Endothelial cell of umbilical vein (primary cell): Measurements from ENCODE around the gene SCPEP1. TPM values are rescaled to one million over a fixed set of nuclear protein-coding genes. Genes with fewer than 3 reads are reported as not detected.

Source experiments
- BruUV-seq: library from RNA; stranded (reverse); fragments of 400-500 nt; replicated peaks from 2 replicates; lab custom pipeline; 2021; lab: Mats Ljungman, UMichigan
- CTCF ChIA-PET: fragments of 300-600, 350-600 bp; sonication (Branson Sonifier 250); formaldehyde crosslinking; loops from one replicate; lab custom pipeline; 2021; ENCODE audit warnings: antibody characterized with exemption, inconsistent platforms; lab: Charles Lee
- POLR2A ChIA-PET: fragments of 300-600, 350-600 bp; sonication (Branson Sonifier 250); formaldehyde crosslinking; loops from one replicate; lab custom pipeline; 2021; ENCODE audit warnings: antibody characterized with exemption, inconsistent platforms; lab: Charles Lee
- DNase-seq: peaks from one replicate; pipeline ENCODE4 v3.0.0-alpha.2; 2011; ENCODE audit warnings: low read depth, low spot score
- FAIRE-seq: peaks from 2 replicates; lab custom pipeline; 2011; peaks lifted over from hg19 to GRCh38; lab: Jason Lieb, UNC
- H2AFZ ChIP-seq: 2 replicates; pipeline ENCODE4 v1.6.0; 2012; ENCODE audit warnings: low read depth, low read length, control low read depth, inconsistent platforms
- H3K27ac ChIP-seq: 2 replicates; pipeline ENCODE4 v1.5.1; 2011; ENCODE audit warnings: low read depth, mild to moderate bottlenecking, control low read depth, low read length, moderate library complexity; ENCODE audit not compliant: insufficient read depth
- H3K27me3 ChIP-seq, 2 experiments: 2 replicates each; pipeline versions ENCODE4 v1.6.0 to v1.6.1; 2011; ENCODE audit warnings: low read length in 2 of 2, mixed read lengths in 1 of 2; ENCODE audit not compliant: control insufficient read depth in 2 of 2, insufficient read depth in 2 of 2
- H3K36me3 ChIP-seq, 2 experiments: 2 replicates in 1 of 2; 3 replicates in 1 of 2; pipeline ENCODE4 v1.5.1; 2011; ENCODE audit warnings: low read length in 2 of 2, mild to moderate bottlenecking in 1 of 2, moderate library complexity in 1 of 2; ENCODE audit not compliant: control insufficient read depth in 2 of 2, insufficient read depth in 2 of 2; ENCODE audit errors: extremely low read depth in 1 of 2
- H3K4me1 ChIP-seq: 3 replicates; pipeline ENCODE4 v1.5.1; 2011; ENCODE audit warnings: mild to moderate bottlenecking, low read length; ENCODE audit not compliant: control insufficient read depth, insufficient read depth; ENCODE audit errors: extremely low read depth
- H3K4me2 ChIP-seq: 2 replicates; pipeline ENCODE4 v1.6.1; 2011; ENCODE audit warnings: low read length, control low read depth, mixed read lengths; ENCODE audit not compliant: insufficient read depth
- H3K4me3 ChIP-seq, 3 experiments: fragments of 200-600 bp in 1 of 3; sonication (generic), shearing (Covaris generic) in 1 of 3; replicated peaks in 1 of 3; 2 replicates each; pipeline ENCODE4 v1.5.1; 2011 to 2016; ENCODE audit warnings: control low read depth in 3 of 3, low read length in 3 of 3, mild to moderate bottlenecking in 2 of 3, inconsistent platforms in 1 of 3, low read depth in 1 of 3, moderate library complexity in 1 of 3; ENCODE audit not compliant: insufficient read depth in 1 of 3
- H3K79me2 ChIP-seq: 2 replicates; pipeline ENCODE4 v1.6.0; 2012; ENCODE audit warnings: low read length, inconsistent platforms; ENCODE audit not compliant: control insufficient read depth, insufficient read depth
- H3K9ac ChIP-seq: replicated peaks from 2 replicates; pipeline ENCODE3; 2011; ENCODE audit warnings: low read length, control low read depth; ENCODE audit not compliant: insufficient read depth; ENCODE audit errors: extremely low read depth
- H3K9me1 ChIP-seq: replicated peaks from 3 replicates; pipeline ENCODE4 v1.6.0; 2011; ENCODE audit warnings: mild to moderate bottlenecking, low read length; ENCODE audit not compliant: control insufficient read depth, insufficient read depth; ENCODE audit errors: extremely low read depth
- H3K9me3 ChIP-seq: replicated peaks from 2 replicates; pipeline ENCODE4 v1.5.1; 2012; ENCODE audit warnings: low read length, inconsistent platforms; ENCODE audit not compliant: control insufficient read depth, insufficient read depth
- H4K20me1 ChIP-seq: replicated peaks from 2 replicates; pipeline ENCODE3; 2011; ENCODE audit warnings: mild to moderate bottlenecking, low read length; ENCODE audit not compliant: control insufficient read depth, insufficient read depth; ENCODE audit errors: extremely low read depth
- CTCF ChIP-seq, 2 donors: IDR thresholded peaks; 1 replicate in 1 of 2; 2 replicates in 1 of 2; pipeline ENCODE4 v1.5.1; 2011; ENCODE audit warnings: low read length in 2 of 2, mild to moderate bottlenecking in 2 of 2, moderate library complexity in 2 of 2, control low read depth in 1 of 2, inconsistent platforms in 1 of 2, low read depth in 1 of 2; ENCODE audit not compliant: insufficient read depth in 1 of 2; ENCODE audit errors: extremely low read depth in 1 of 2
- EZH2 ChIP-seq: IDR thresholded peaks from 2 replicates; pipeline ENCODE4 v1.6.1; 2012; ENCODE audit warnings: borderline replicate concordance, low read depth, mild to moderate bottlenecking, moderate library complexity, low read length, inconsistent platforms; ENCODE audit not compliant: severe bottlenecking
- FOS ChIP-seq: IDR thresholded peaks from 2 replicates; pipeline ENCODE4 v1.6.1; 2011; ENCODE audit warnings: mild to moderate bottlenecking, low read length, moderate library complexity, borderline replicate concordance; ENCODE audit not compliant: insufficient read depth
- GATA2 ChIP-seq: IDR thresholded peaks from 2 replicates; pipeline ENCODE4 v1.7.0; 2011; ENCODE audit warnings: low read depth, mild to moderate bottlenecking, moderate library complexity, mixed read lengths, low read length; ENCODE audit not compliant: insufficient read length, insufficient read depth
- JUN ChIP-seq: IDR thresholded peaks from 2 replicates; pipeline ENCODE4 v1.6.1; 2011; ENCODE audit warnings: borderline replicate concordance, low read depth; ENCODE audit not compliant: insufficient read length, insufficient read depth
- MAX ChIP-seq: IDR thresholded peaks from 2 replicates; pipeline ENCODE4 v1.6.1; 2011; ENCODE audit not compliant: insufficient read depth, insufficient read length
- MYC ChIP-seq: IDR thresholded peaks from one replicate; pipeline ENCODE4 v1.6.1; 2011; ENCODE audit warnings: mild to moderate bottlenecking, low read depth, low read length
- POLR2A ChIP-seq: IDR thresholded peaks from 2 replicates; pipeline ENCODE4 v1.6.1; 2012; ENCODE audit warnings: low read depth, mild to moderate bottlenecking, control low read depth, low read length
- POLR2AphosphoS5 ChIP-seq: IDR thresholded peaks from 2 replicates; pipeline ENCODE4 v1.6.1; 2012; ENCODE audit warnings: low read depth, mild to moderate bottlenecking, control low read depth, low read length, moderate library complexity; ENCODE audit not compliant: insufficient read depth
- dilution Hi-C: fragments of 300-500 bp; cut with MboI; formaldehyde crosslinking; loops from one replicate; pipeline ENCODE4 v1.15.0; 2019; ENCODE audit warnings: low sequenced_read_pairs; ENCODE audit not compliant: extremely low pct_ligation_motif_present
- intact Hi-C: fragments of 100-400 bp; cut with micrococcal nuclease; formaldehyde crosslinking; loops from one replicate; pipeline ENCODE4 v1.10.0; 2022
- polyA plus RNA-seq, 4 experiments: library from polyadenylated mRNA; depleted of rRNA in 3 of 4; stranded (reverse) in 3 of 4; unstranded in 1 of 4; fragments of >200 nt; gene quantifications; 2 replicates each; pipeline versions ENCODE4 v1.2.1 to v1.2.3, GENCODE V29; 2011 to 2012; ENCODE audit warnings: missing spikeins in 1 of 4
- total RNA-seq: library from RNA; stranded (reverse); gene quantifications from 2 replicates; pipeline ENCODE4 v1.2.3, GENCODE V29; 2021

The SCPEP1 gene
- total and polyA plus RNA-seq, 2 donors (not counting 3 experiments of a cell fraction or from before 2014, with no cell fraction given), result 38.6 to 43.6 TPM

- dilution Hi-C loops (no loop called here), intact Hi-C loops (loop anchor here (5.0 kb wide), 1 partner anchor 112 kb away; the partner anchor contains the start of gene AKAP1)
- no TSS peak for BruUV-seq
- peaks cover 14% of the 10 kb centered on the region for H3K4me1 ChIP-seq
- no peak overlapping the region for H3K4me2 ChIP-seq
- CTCF ChIA-PET, result no interaction called here
- no peaks in the 10 kb centered on the region for H3K79me2 ChIP-seq
- no peak for FAIRE-seq
- TF ChIP-seq POLR2A, result no peak
- no peak for TF ChIP-seq MYC
- TF ChIP-seq EZH2, result no peak
- no peak for TF ChIP-seq JUN
- TF ChIP-seq FOS, result no peak
- no peak for TF ChIP-seq CTCF (IDR thresholded peaks at IDR 0.05; ENCODE audit: extremely low read depth in 1 of 2, insufficient read depth in 1 of 2, low read depth in 1 of 2, low read length in 2 of 2)
- TF ChIP-seq POLR2AphosphoS5, result no peak
- TF ChIP-seq MAX, result no peak
- no peak for TF ChIP-seq GATA2
- peaks cover 0 to 4% of the 10 kb centered on the region in 2 experiments for H3K27me3 ChIP-seq
- H3K4me3 ChIP-seq, result no peak overlapping the region
- no peaks in the 10 kb centered on the region for H3K9me1 ChIP-seq
- no peaks in the 10 kb centered on the region for H3K9me3 ChIP-seq
- H4K20me1 ChIP-seq, result no peaks in the 10 kb centered on the region
- H3K36me3 ChIP-seq, result no peaks in the 10 kb centered on the region
- POLR2A ChIA-PET, result no interaction called here
- H3K9ac ChIP-seq, result no peak overlapping the region
- DNase-seq, result no peak
- H2AFZ ChIP-seq, result no peak overlapping the region
- no peak overlapping the region for H3K27ac ChIP-seq
Observed at GRCh38 chr17:56975656-56976055, 2.3 kb upstream of the SCPEP1 start.
